ENCODE data around the gene ZBTB12.

DNA sequence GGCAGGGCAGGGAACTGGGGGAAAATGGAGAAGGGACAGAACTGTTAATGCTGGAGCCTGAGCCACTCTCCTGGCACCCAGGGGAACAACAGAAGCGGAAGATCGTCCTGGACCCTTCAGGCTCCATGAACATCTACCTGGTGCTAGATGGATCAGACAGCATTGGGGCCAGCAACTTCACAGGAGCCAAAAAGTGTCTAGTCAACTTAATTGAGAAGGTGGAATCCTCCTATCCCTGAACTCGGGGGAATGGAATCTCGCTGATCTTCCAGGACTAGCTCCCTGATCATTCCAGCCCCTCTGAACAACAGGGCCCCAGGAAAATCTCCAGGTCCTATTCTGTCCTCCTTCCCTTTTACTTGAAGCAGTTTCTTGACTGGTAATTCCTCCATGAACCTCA is 46.0 kb upstream of the ZBTB12 start:
- TF ChIP-seq CTCF (IDR thresholded peaks at IDR 0.05) (no peak), POLR2AphosphoS5 (IDR thresholded peaks at IDR 0.05) (no peak), POLR2A (IDR thresholded peaks at IDR 0.05) (no peak), EP300 (IDR thresholded peaks at IDR 0.05) (no peak)

All from stomach (tissue), 4 donors.